Measurements from ENCODE around the gene TBKBP1.

- TF ChIP-seq CTCF (IDR thresholded peaks at IDR 0.05) (no peak), POLR2A (IDR thresholded peaks at IDR 0.05) (no peak)
Observed at GRCh38 chr17:47730681-47731080, 36.7 kb downstream of the TBKBP1 start.

Measured in thyroid gland (tissue), 4 donors.